Small intestine (tissue), 16 donors: ENCODE results near the gene KIF1A. TPM values are rescaled to one million over a fixed set of nuclear protein-coding genes. Genes with fewer than 3 reads are reported as not detected.

Source experiments
- DNase-seq, 2 donors: peaks; one replicate each; pipeline versions ENCODE4 v3.0.0 to v3.0.0-alpha.2; 2013
- FAIRE-seq: peaks from 2 replicates; lab custom pipeline; 2012; peaks lifted over from hg19 to GRCh38; lab: Jason Lieb, UNC
- H3K27ac ChIP-seq, 3 donors: one replicate each; pipeline ENCODE4 v1.5.1; 2013; ENCODE audit warnings: low read length in 2 of 3, mild to moderate bottlenecking in 2 of 3, control low read depth in 1 of 3, inconsistent platforms in 1 of 3, low read depth in 1 of 3, moderate library complexity in 1 of 3
- H3K27me3 ChIP-seq, 3 donors: one replicate each; pipeline ENCODE4 v1.6.1; 2013; ENCODE audit warnings: low read length in 3 of 3, inconsistent platforms in 1 of 3; ENCODE audit not compliant: control insufficient read depth in 3 of 3, insufficient read depth in 3 of 3
- H3K36me3 ChIP-seq, 3 donors: one replicate each; pipeline ENCODE4 v1.6.1; 2013; ENCODE audit warnings: low read length in 3 of 3, inconsistent platforms in 1 of 3, low read depth in 1 of 3, mild to moderate bottlenecking in 1 of 3, moderate library complexity in 1 of 3; ENCODE audit not compliant: control insufficient read depth in 3 of 3, insufficient read depth in 2 of 3
- H3K4me1 ChIP-seq, 3 donors: one replicate each; pipeline ENCODE4 v1.6.1; 2013; ENCODE audit warnings: low read length in 2 of 3, inconsistent platforms in 1 of 3, low read depth in 1 of 3, mild to moderate bottlenecking in 1 of 3, moderate library complexity in 1 of 3; ENCODE audit not compliant: control insufficient read depth in 3 of 3, insufficient read depth in 2 of 3
- H3K4me3 ChIP-seq, 3 donors: one replicate each; pipeline ENCODE4 v1.5.1; 2013; ENCODE audit warnings: low read length in 3 of 3, control low read depth in 1 of 3, inconsistent platforms in 1 of 3, low read depth in 1 of 3, mild to moderate bottlenecking in 1 of 3, moderate library complexity in 1 of 3
- H3K9me3 ChIP-seq, 2 donors: one replicate each; pipeline ENCODE4 v1.6.1; 2013; ENCODE audit warnings: low read depth in 1 of 2, low read length in 1 of 2; ENCODE audit not compliant: control insufficient read depth in 2 of 2, insufficient read depth in 1 of 2
- WGBS, 3 donors: extraction: QIAGEN DNeasy Blood & Tissue Kit; methylation state at CpG; one replicate each; pipeline ENCODE4 v1.1.7; 2013; 5-methylcytosine and 5-hydroxymethylcytosine counted together
- long read RNA-seq, 10 donors: transcript quantifications; one replicate each; lab custom pipeline, GENCODE V29; 2026
- polyA plus RNA-seq, 4 donors: library from polyadenylated mRNA; stranded (reverse) in 3 of 4; unstranded in 1 of 4; fragments of 200-250 nt in 3 of 4; fragments of 120-200 nt in 1 of 4; gene quantifications; one replicate each; pipeline versions ENCODE4 v1.2.1 to v1.2.3, GENCODE V29; 2013
- donor health status: healthy with polysubstance abuse.
- donor health status: control.
- donor health status: control.
- donor health status: Bipolar disorder and iron deficiency.
- donor health status: healthy.

The KIF1A gene
- polyA plus RNA-seq: 1 to 10 TPM in 2 of 4 donors, under 1 TPM in 2; 0.27 to 7.7 (median 1.9) TPM
- long read RNA-seq, donor 1: 0 reads
- long read RNA-seq, donor 2: 0 reads
- long read RNA-seq, donor 3: 0 reads
- long read RNA-seq, donor 4: 0 reads
- long read RNA-seq, donor 5: 0 reads
- long read RNA-seq, donor 6: 0 reads
- long read RNA-seq, donor 7: 0 reads
- long read RNA-seq, donor 8: 0 reads
- long read RNA-seq, donor 9: 0 reads
- long read RNA-seq, donor 10, partial matches to known transcripts: 5 of 5 reads
- long read RNA-seq, donor 10, other reads (novel, unspliced or antisense): 0 of 5 reads

DNA sequence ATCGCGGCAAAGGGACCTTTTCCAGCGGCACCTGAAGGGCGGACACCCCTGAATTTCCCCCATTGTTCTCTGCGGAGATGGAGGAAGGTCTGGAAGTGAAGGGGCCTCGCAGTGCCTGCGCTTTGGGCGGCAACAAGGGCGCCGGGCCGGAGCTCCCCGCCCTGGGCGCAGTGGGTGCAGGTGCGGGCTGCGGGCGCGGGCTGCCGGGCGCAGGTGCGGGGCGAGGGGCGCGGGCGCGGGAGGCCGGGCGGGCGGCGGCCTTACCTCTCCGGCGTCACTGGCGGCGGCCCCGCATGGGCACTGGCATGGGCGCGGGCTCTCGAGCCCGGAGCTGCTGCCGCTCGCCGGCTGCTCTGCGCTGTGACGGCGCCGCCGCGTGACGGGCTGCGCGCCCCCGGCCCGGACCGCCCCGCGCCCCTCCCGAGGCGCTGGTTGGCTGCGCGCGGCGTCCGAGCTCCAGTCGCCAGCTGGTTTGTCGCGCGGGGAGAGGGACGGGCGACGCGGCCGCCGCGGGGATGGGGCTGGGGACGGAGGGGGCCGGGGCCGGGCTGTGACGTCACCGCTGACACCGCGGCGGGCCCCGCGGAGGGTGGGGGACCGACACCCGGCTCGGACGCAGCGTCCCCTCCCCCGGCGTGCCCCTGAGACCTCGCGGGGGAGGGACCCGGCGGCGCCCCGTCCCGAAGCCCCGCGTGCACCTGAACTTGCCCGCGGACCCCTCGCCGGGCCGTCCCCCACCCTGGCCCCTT is at the start of gene KIF1A:
TSS of gene KIF1A (minus strand) at position 362 of the 749 bp plus-strand sequence. CDS start 22,467 bp downstream, outside the sequence.
- Histone ChIP-seq H3K36me3 (no peaks in the 10 kb centered on the region), H3K4me3 (peak within 1 kb of the TSS in 2 of 3 donors; percentile 26 to 30), H3K27me3 (peaks cover 27 to 56% (median 38%) of the 10 kb centered on the region in 3 donors), H3K4me1 (no peaks in the 10 kb centered on the region), H3K9me3 (peaks cover 0 to 8% of the 10 kb centered on the region in 2 donors), H3K27ac (peak within 1 kb of the TSS in 1 of 3 donors; percentile 28)
- WGBS, 3 donors: 1 to 2% (median 2%) methylated on average over 25 to 104 of the region's 104 CpGs
- FAIRE-seq (no peak), DNase-seq (peak in 1 of 2 donors; percentile 45)

- H3K9me3 ChIP-seq: no peaks in the 10 kb centered on the region
- H3K27me3 ChIP-seq: no peaks in the 10 kb centered on the region
- WGBS, 3 donors: 89 to 91% (median 91%) methylated on average over 22 to 25 of the region's 25 CpGs
- no peaks in the 10 kb centered on the region for H3K36me3 ChIP-seq
- peaks cover 0 to 12% (median 3%) of the 10 kb centered on the region in 3 donors for H3K4me1 ChIP-seq
- FAIRE-seq (no peak), DNase-seq (no peak)
- H3K4me3 ChIP-seq: no peak overlapping the region
- no peak overlapping the region for H3K27ac ChIP-seq
These were observed 49.3 kb upstream of the KIF1A start for GRCh38 chr2:240869109-240869955.

- FAIRE-seq: no peak
- peak; percentile 19 to 22 for DNase-seq
- Histone ChIP-seq H3K9me3 (no peaks in the 10 kb centered on the region), H3K36me3 (no peaks in the 10 kb centered on the region), H3K27me3 (no peaks in the 10 kb centered on the region), H3K27ac (no peak within 1 kb of the TSS), H3K4me1 (peaks cover 0 to 5% (median 0%) of the 10 kb centered on the region in 3 donors), H3K4me3 (no peak within 1 kb of the TSS)
- 73 to 75% (median 75%) methylated on average over 21 of the region's 21 CpGs for WGBS, 3 donors
These were observed 48.5 kb upstream of the KIF1A start, which contains the start of gene AGXT for GRCh38 chr2:240868286-240869108. TSS of gene AGXT (plus strand) at chr2:240868824. CDS start at chr2:240868866, 42 bp downstream.

- no peak for DNase-seq
- H3K27me3 ChIP-seq: no peaks in the 10 kb centered on the region
- FAIRE-seq: no peak
These were observed 45.4 kb upstream of the KIF1A start for GRCh38 chr2:240865391-240865790.

DNA sequence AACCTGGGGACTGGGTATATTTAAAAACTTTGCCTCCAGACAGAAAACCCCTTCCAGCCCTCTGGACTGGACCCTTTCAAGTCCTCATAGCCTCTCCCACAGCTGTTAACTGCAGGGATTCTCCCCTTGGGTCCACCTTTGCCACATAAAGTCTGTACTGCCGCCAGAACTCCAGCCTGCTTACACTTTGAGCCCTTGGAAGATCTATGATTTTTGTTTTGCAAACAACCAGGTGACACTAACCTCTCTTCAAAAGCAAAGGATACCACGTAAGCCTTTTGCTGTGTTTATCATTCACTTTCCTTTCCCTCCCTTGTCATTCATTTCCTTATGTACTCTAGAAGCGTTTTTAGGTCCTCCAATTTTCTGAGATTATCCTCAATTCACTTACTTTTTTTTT is 44.5 kb upstream of the KIF1A start:
- Histone ChIP-seq H3K4me3 (no peak overlapping the region), H3K9me3 (no peaks in the 10 kb centered on the region), H3K4me1 (no peaks in the 10 kb centered on the region), H3K27me3 (no peaks in the 10 kb centered on the region), H3K36me3 (no peaks in the 10 kb centered on the region), H3K27ac (no peak overlapping the region)
- DNase-seq: no peak
- FAIRE-seq: no peak
- WGBS, 3 donors: 40 to 61% (median 60%) methylated on average over 3 of the region's 3 CpGs

More at GRCh38 chr2:240865391-240865790, 45.4 kb upstream of the KIF1A start:
- Histone ChIP-seq H3K36me3 (no peaks in the 10 kb centered on the region), H3K27ac (no peak overlapping the region), H3K9me3 (no peaks in the 10 kb centered on the region), H3K4me1 (no peaks in the 10 kb centered on the region), H3K4me3 (no peak overlapping the region)
- WGBS, 3 donors: 80 to 83% (median 82%) methylated on average over 5 of the region's 5 CpGs

DNA sequence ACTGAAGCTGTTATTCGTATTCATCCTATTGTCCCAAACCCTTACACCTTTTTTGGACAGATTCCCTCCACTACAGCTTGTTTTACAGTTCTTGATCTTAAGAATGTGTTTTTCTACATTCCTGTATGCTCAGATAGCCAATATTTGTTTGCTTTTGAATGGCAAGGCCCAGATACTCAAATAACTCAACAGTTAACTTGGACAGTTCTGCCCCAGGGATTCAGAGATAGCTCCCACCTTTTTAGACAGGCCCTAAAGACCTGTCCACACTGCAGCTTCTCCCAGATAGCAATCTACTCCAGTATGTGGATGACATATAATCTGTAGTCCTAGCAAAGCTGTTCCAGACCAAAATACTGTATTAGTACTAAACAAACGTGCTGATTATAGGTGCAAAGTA is 41.5 kb upstream of the KIF1A start:
- 84 to 85% (median 84%) methylated on average over 2 of the region's 2 CpGs for WGBS, 3 donors
- Histone ChIP-seq H3K27ac (no peak overlapping the region), H3K27me3 (no peaks in the 10 kb centered on the region), H3K36me3 (no peaks in the 10 kb centered on the region), H3K4me1 (peaks cover 0 to 14% (median 4%) of the 10 kb centered on the region in 3 donors), H3K9me3 (no peaks in the 10 kb centered on the region), H3K4me3 (no peak overlapping the region)
- FAIRE-seq: no peak
- DNase-seq: no peak

DNA sequence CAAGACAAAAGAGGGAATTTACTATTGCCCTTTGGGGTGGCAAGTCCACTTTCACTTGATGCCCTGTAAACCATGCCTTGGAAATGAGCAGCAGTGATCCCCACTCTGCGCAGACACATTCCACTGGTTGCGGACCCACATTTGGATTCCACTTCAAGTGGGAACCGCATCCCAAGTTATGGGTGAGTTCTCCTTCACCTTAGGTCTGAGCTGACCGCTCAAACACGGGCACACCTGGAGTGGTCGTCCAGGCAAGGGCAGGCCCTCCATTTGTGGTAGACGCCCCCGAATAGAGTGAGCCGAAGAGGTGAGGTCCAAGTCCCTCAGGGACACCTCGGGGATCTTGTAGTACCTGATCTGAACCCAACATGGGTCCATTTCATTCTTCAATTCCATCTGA is 38.9 kb upstream of the KIF1A start:
- H3K27me3 ChIP-seq: no peaks in the 10 kb centered on the region
- H3K27ac ChIP-seq: no peak overlapping the region
- peaks cover 0 to 13% of the 10 kb centered on the region in 2 donors for H3K9me3 ChIP-seq
- no peak for DNase-seq
- H3K36me3 ChIP-seq: no peaks in the 10 kb centered on the region
- no peak overlapping the region for H3K4me3 ChIP-seq
- 90 to 92% (median 91%) methylated on average over 10 of the region's 10 CpGs for WGBS, 3 donors
- FAIRE-seq: no peak
- H3K4me1 ChIP-seq: peaks cover 0 to 14% (median 4%) of the 10 kb centered on the region in 3 donors
